ENCODE measurements around the gene LRP1B.

Gene LRP1B

DNA sequence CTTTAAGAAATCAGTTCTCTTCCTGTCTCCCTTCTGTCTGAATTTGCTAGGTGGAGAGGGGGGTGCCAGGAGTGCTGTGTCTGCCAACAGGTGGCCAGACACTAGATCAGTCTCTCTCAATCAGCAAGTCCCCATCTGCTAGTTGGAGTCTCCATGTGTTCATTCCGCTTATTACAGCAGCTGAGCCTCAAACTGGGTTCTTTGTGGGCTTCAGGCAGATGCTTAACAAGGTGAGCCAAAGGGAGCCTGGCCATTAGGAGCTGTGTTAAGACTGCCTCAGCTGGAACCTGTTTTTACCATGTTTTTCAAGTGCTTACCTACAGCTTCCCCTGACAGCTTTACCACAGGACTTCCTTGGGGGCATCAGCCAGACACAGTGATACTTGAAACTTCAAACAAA, 401.9 kb downstream of the LRP1B start:
- TF ChIP-seq, protein P1, sequence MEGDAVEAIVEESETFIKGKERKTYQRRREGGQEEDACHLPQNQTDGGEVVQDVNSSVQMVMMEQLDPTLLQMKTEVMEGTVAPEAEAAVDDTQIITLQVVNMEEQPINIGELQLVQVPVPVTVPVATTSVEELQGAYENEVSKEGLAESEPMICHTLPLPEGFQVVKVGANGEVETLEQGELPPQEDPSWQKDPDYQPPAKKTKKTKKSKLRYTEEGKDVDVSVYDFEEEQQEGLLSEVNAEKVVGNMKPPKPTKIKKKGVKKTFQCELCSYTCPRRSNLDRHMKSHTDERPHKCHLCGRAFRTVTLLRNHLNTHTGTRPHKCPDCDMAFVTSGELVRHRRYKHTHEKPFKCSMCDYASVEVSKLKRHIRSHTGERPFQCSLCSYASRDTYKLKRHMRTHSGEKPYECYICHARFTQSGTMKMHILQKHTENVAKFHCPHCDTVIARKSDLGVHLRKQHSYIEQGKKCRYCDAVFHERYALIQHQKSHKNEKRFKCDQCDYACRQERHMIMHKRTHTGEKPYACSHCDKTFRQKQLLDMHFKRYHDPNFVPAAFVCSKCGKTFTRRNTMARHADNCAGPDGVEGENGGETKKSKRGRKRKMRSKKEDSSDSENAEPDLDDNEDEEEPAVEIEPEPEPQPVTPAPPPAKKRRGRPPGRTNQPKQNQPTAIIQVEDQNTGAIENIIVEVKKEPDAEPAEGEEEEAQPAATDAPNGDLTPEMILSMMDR (IDR thresholded peaks at IDR 0.05; ENCODE audit: control insufficient read depth, extremely low read depth, insufficient read depth) = no peak
- no peak overlapping the region for H3K4me3 ChIP-seq (ENCODE audit: low read depth, low read length)
- DNase-seq (ENCODE audit: low read depth) = no peak

DNA sequence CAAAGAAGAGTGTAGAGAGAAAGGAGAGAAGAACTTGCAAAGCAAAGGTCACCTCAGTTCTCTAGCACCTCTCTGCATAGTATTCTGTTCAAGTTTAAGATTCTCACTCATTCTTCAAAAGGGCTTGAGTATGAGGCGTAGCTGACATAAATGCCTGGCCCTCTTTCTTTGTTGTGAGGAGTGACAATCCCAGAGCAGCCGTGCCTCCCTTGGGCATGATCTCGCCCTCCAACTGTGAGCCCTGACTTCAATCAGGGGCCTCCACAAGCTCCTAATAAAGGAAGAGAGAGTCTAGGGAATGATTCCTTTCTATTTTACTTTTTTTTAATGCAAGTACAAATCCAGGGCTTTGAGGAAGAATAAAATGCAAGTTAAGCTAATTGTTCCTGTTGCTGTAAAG, 402.7 kb downstream of the LRP1B start:
- TF ChIP-seq, protein P1 (IDR thresholded peaks at IDR 0.05; ENCODE audit: control insufficient read depth, extremely low read depth, insufficient read depth) = no peak
- no peak overlapping the region for H3K4me3 ChIP-seq (ENCODE audit: low read depth, low read length)
- DNase-seq (ENCODE audit: low read depth) = no peak

DNA sequence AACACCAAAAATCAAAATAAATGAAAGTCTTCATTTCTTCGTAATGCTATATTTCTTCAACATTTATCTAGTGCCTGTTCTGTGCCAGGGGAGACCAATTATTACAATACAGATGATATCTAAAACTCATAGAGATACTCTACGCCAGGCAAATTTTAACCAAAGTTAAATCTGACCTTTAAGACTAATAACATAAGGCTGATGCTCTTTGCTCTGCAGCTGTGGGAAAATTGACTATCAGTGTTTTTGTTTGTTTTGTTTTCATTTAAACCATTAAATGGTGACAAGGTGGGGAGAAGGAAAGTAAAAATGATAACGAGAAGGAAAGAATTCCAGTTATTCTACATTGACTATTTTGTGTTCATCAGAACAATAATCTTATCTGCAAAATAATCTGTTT, 406.4 kb downstream of the LRP1B start:
- no peak for DNase-seq (ENCODE audit: low read depth)
- no peak overlapping the region for H3K4me3 ChIP-seq (ENCODE audit: low read depth, low read length)
- TF ChIP-seq, protein P1 (IDR thresholded peaks at IDR 0.05; ENCODE audit: control insufficient read depth, extremely low read depth, insufficient read depth) = no peak

DNA sequence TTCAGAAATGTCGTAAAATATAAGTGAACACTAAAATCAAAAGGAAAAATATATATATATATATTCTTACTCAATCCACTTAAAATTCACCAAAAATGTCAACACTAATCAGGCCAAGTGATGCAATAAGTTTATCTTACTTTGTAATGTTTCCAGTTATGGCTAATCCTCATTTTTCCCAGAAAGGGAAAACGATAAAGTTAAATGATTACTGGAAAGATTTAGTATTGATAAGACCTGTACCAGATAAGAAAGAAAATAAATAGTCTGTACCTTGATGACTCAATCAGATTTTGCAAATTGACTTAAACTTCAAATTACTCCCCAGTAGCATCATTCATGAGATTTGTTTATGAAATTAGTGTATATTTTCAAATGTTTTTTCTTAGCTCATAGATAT, 407.0 kb downstream of the LRP1B start:
- no peak for DNase-seq (ENCODE audit: low read depth)
- TF ChIP-seq, protein P1 (IDR thresholded peaks at IDR 0.05; ENCODE audit: control insufficient read depth, extremely low read depth, insufficient read depth) = no peak
- H3K4me3 ChIP-seq (ENCODE audit: low read depth, low read length) = no peak overlapping the region

DNA sequence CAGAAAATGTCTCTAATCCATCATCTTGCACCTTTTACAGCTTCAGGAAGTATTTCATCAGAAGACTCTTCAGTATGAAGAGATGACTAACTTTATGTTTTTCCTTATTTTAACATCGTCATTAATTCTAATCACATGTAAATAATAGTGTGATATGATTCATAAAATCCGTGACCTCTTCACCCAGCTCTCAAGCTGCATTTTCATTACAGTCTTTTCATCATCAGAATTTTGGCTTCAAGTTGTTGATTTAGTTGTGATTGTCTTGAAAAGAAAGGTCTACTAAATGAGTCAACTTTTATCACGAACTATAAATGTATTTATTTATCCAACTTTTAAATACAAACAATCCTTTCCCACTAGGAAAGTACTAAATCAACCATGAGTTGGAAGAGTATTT, 410.3 kb downstream of the LRP1B start:
- no peak for DNase-seq (ENCODE audit: low read depth)
- no peak overlapping the region for H3K4me3 ChIP-seq (ENCODE audit: low read depth, low read length)
- TF ChIP-seq, protein P1 (IDR thresholded peaks at IDR 0.05; ENCODE audit: control insufficient read depth, extremely low read depth, insufficient read depth) = no peak

DNA sequence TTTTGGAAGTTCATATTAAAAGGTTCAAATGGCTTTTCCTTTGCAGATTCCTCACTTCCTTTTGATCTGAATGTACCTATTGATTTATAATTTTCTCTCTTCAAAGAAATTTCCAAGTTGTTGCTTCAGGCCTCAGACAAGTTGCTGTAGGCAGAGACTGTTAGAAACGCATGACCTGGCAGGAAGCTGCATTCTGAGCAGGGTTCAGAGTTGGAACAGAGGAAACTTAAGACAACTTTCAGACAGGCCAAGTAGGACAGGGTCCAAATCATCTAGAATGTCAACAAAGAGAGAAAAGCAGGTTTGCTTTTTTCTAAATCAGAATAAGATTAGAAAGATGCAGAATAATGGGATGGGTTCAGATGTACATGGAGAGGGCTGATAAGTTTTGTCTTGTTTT, 416.3 kb downstream of the LRP1B start:
- TF ChIP-seq, protein P1 (IDR thresholded peaks at IDR 0.05; ENCODE audit: control insufficient read depth, extremely low read depth, insufficient read depth) = no peak

DNA sequence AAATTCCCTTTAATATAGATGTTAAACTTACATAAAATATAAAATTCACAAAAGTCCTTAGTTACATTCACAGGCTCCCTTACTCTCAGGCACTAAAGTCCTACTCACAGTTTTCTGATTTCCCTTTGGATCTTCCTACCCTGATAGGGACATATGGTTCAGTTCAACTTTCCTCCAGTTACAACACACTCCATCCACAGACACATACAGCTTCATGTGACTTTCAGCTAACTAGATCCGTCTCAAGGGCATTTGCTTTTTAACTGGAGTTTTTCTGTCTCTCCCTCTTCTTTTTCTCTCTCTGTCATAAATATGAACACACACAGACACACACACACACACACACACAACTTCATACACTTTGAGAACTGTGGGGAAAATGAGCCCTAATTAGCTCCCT, 419.2 kb downstream of the LRP1B start:
- no peak for DNase-seq (ENCODE audit: low read depth)
- TF ChIP-seq, protein P1 (IDR thresholded peaks at IDR 0.05; ENCODE audit: control insufficient read depth, extremely low read depth, insufficient read depth) = no peak
- H3K4me3 ChIP-seq (ENCODE audit: low read depth, low read length) = no peak overlapping the region

More for the DNA sequence above, 416.3 kb downstream of the LRP1B start:
- H3K4me3 ChIP-seq (ENCODE audit: low read depth, low read length) = no peak overlapping the region
- no peak for DNase-seq (ENCODE audit: low read depth)

All from LNCaP clone FGC (cell line).